ENCODE results near the gene EIF4G3. TPM values are rescaled to one million over a fixed set of nuclear protein-coding genes. Genes with fewer than 3 reads are reported as not detected.

The EIF4G3 gene
- total RNA-seq, 1 experiment from 2014 or later, result 72.0 TPM

GRCh38 chr1:20775700-20776099, 401.0 kb downstream of the EIF4G3 start:
- H2BK20ac ChIP-seq (ENCODE audit: low read depth, low read length, poor library complexity, severe bottlenecking), result no peak overlapping the region
- H3K23ac ChIP-seq (ENCODE audit: insufficient read length, low read depth, low read length), result no peak overlapping the region
- DNase-seq, result no peak
- H3T11ph ChIP-seq (ENCODE audit: low read length), result no peak overlapping the region
- no peaks in the 10 kb centered on the region for H4K20me1 ChIP-seq (ENCODE audit: control insufficient read depth, insufficient read depth, insufficient read length)
- no peak overlapping the region for H3K18ac ChIP-seq (ENCODE audit: insufficient read length, low read depth, low read length)
- no peak overlapping the region for H3K4ac ChIP-seq (ENCODE audit: low read depth, low read length)
- Mint-ChIP-seq H3K4me1 (0 out of 4 replicates have a peak, but pooled peaks cover 0 to 2% of the 10 kb centered on the region in 2 experiments), H3K4me3 (no peak overlapping the region), H3K36me3 (ENCODE audit: insufficient read depth in 1 of 3, low read depth in 3 of 3) (peaks cover 27 to 84% (median 75%) of the 10 kb centered on the region in 3 experiments; a peak in 6 of 7 replicates), H3K9me3 (no peaks in the 10 kb centered on the region), H3K27me3 (ENCODE audit: low read depth) (no peaks in the 10 kb centered on the region), H3K27ac (no peak overlapping the region)
- no peak overlapping the region for H2AK5ac ChIP-seq (ENCODE audit: insufficient read length, low read length)
- H3K56ac ChIP-seq (ENCODE audit: insufficient read length, low read depth, low read length), result no peak overlapping the region
- H4K91ac ChIP-seq (ENCODE audit: insufficient read length, low read depth, low read length), result no peak overlapping the region
- H3K9ac ChIP-seq (ENCODE audit: extremely low read depth, insufficient read length, low read length), result no peak overlapping the region
- H3K79me1 ChIP-seq (ENCODE audit: insufficient read depth, low read depth, low read length, poor library complexity, severe bottlenecking), result peaks cover 6% of the 10 kb centered on the region
- TF ChIP-seq CTCF (conservative IDR thresholded peaks at IDR 0.05), result no peak
- no peak overlapping the region for H2BK120ac ChIP-seq (ENCODE audit: low read depth, low read length, poor library complexity, severe bottlenecking)
- no peaks in the 10 kb centered on the region for H3K23me2 ChIP-seq (ENCODE audit: insufficient read length, low read depth, low read length, poor library complexity, severe bottlenecking)
- no peak overlapping the region for H3K14ac ChIP-seq (ENCODE audit: insufficient read depth, low read length)
- no peak overlapping the region for H3K27ac ChIP-seq (ENCODE audit: insufficient read length, low read depth, low read length)
- H2BK12ac ChIP-seq (ENCODE audit: insufficient read length, low read depth, low read length), result no peak overlapping the region
- H3K4me1 ChIP-seq (ENCODE audit: insufficient read depth, low read length), result no peaks in the 10 kb centered on the region
- no peaks in the 10 kb centered on the region for H3K9me3 ChIP-seq (ENCODE audit: control insufficient read depth, low read depth, low read length)
- H2BK15ac ChIP-seq (ENCODE audit: low read depth, low read length), result no peak overlapping the region
- no peak overlapping the region for H4K8ac ChIP-seq (replicated peaks; ENCODE audit: insufficient read length, low read depth, low read length)
- H2BK5ac ChIP-seq (ENCODE audit: insufficient read length, low read length), result no peak overlapping the region
- H2AFZ ChIP-seq (ENCODE audit: low read length), result no peak overlapping the region
- H3K4me2 ChIP-seq (ENCODE audit: insufficient read depth, insufficient read length, low read length), result no peak overlapping the region
- H3K79me2 ChIP-seq (ENCODE audit: insufficient read depth, low read length), result peaks cover 4% of the 10 kb centered on the region; the same call in 1 of the 2 replicates
- no peaks in the 10 kb centered on the region for H3K27me3 ChIP-seq (ENCODE audit: insufficient read depth, low read length)
- H4K5ac ChIP-seq (ENCODE audit: insufficient read length, low read depth, low read length), result no peak overlapping the region
- WGBS (ENCODE audit: extremely low coverage, insufficient read length, low lambda C conversion rate), result no CpG with 5 or more reads among the region's 4 CpGs
